Heart left ventricle (tissue), 16 donors: Measurements from ENCODE around the gene TRERF1. TPM values are rescaled to one million over a fixed set of nuclear protein-coding genes. Genes with fewer than 3 reads are reported as not detected.

Source experiments
- ATAC-seq, 4 donors: fragments of 200-7000 bp; cut with Tn5 transposase; one replicate each; pipeline ENCODE4 v1.9.1; 2020 to 2022; ENCODE audit warnings: moderate library complexity in 4 of 4, mild to moderate bottlenecking in 3 of 4, moderate number of reproducible peaks in 1 of 4
- DNase-seq, 5 donors: peaks; one replicate each; pipeline ENCODE4 v3.0.0-alpha.2; 2020
- H3K27ac ChIP-seq, 12 donors: fragments of 200-600 bp; sonication (generic) in 4 of 12; one replicate each; pipeline versions ENCODE4 v1.5.0 to v1.8.0; 2016 to 2022; ENCODE audit warnings: mild to moderate bottlenecking in 2 of 12
- H3K27me3 ChIP-seq, 9 donors: fragments of 200-600 bp; sonication (generic) in 2 of 9; one replicate each; pipeline versions ENCODE4 v1.5.1 to v1.8.0; 2016 to 2022; ENCODE audit warnings: mild to moderate bottlenecking in 3 of 9
- H3K36me3 ChIP-seq, 9 donors: fragments of 200-600 bp; sonication (generic) in 2 of 9; one replicate each; pipeline versions ENCODE4 v1.5.0 to v1.8.0; 2018 to 2022; ENCODE audit warnings: mild to moderate bottlenecking in 2 of 9
- H3K4me1 ChIP-seq, 12 donors: fragments of 200-600 bp; sonication (generic) in 4 of 12; one replicate each; pipeline versions ENCODE4 v1.5.0 to v1.8.0; 2016 to 2022; ENCODE audit warnings: mild to moderate bottlenecking in 3 of 12
- H3K4me3 ChIP-seq, 12 donors: fragments of 200-600 bp; sonication (generic) in 4 of 12; one replicate each; pipeline versions ENCODE4 v1.5.0 to v1.8.0; 2017 to 2022; ENCODE audit warnings: mild to moderate bottlenecking in 9 of 12, moderate library complexity in 4 of 12
- H3K9me3 ChIP-seq, 12 donors: fragments of 200-600 bp; sonication (generic) in 4 of 12; one replicate each; pipeline versions ENCODE4 v1.5.0 to v1.8.0; 2016 to 2022; ENCODE audit warnings: mild to moderate bottlenecking in 1 of 12
- CTCF ChIP-seq, 12 donors: fragments of 200-600 bp; sonication (generic) in 4 of 12; IDR thresholded peaks; one replicate each; pipeline versions ENCODE4 v1.5.0 to v1.8.0; 2018 to 2022; ENCODE audit warnings: antibody characterized with exemption in 12 of 12, mild to moderate bottlenecking in 5 of 12
- POLR2A ChIP-seq, 2 donors: fragments of 450-650 bp; IDR thresholded peaks; one replicate each; pipeline ENCODE4 v1.6.1; 2017; ENCODE audit warnings: antibody characterized with exemption in 2 of 2, mild to moderate bottlenecking in 2 of 2, moderate library complexity in 2 of 2
- WGBS, 4 donors: extraction: QIAGEN DNeasy Blood & Tissue Kit in 2 of 4; methylation state at CpG; one replicate each; pipeline versions ENCODE4 v1.1.5 to v1.1.7; 2013 to 2018; 5-methylcytosine and 5-hydroxymethylcytosine counted together
- intact Hi-C, 10 donors: fragments of 100-400 bp; cut with DNase I; formaldehyde crosslinking; loops; one replicate each; pipeline versions ENCODE4 v1.11.1 to v1.14.2; 2022
- polyA plus RNA-seq, 2 donors: library from polyadenylated mRNA; stranded (reverse); fragments of 200-250 nt; gene quantifications; one replicate each; pipeline ENCODE4 v1.2.3, GENCODE V29; 2013
- total RNA-seq, 9 donors: library from RNA; depleted of rRNA in 2 of 9; stranded (reverse); fragments of >200 nt in 2 of 9; fragmentation: NEBNext Ultra II Directional in 3 of 9; extraction: Animal tissue kit (Norgen Biotek cat#: 25700) in 3 of 9; gene quantifications; one replicate each; pipeline versions ENCODE4 v1.1.0 to v1.2.4, GENCODE V29; 2016 to 2023
- donor health status: ischemic (EF 13 %, LVEDD 7.1; RV severe dilation, severe dysfunction).
- donor health status: healthy with polysubstance abuse.
- donor health status: DM: no; HTN: yes; CAD: no.
- donor health status: DM: no; HTN: no; CAD: no.
- donor health status: ischemic (EF 25% LVEDD 6.9; RV normal size, moderate dysfunction).
- donor health status: ischemic (EF 25% LVEDD 5.7; RV mildly dilated, moderate dysfunction).
- donor health status: healthy.
- donor health status: DM: yes; HTN: yes; CAD: no.
- donor health status: ischemic (EF 35%, LVEDD 5.7; RV mildly dilated, moderate dysfunction).
- donor health status: nonischemic (EF 11% LVEDD 7.7; RV severe dilation, severe dysfunction).
- donor health status: DM: yes; HTN: yes; CAD: no.
- donor health status: PGD.
- donor health status: ischemic (EF 29% LVEDD 5.4; RV normal size, mild dysfunction).
- donor health status: nonischemic (EF 23%, LVEDD 6.1; RV moderate dilation, normal function).

TRERF1 gene
- total and polyA plus RNA-seq, 11 donors, result 0.53 to 4.5 (median 1.5) TPM

GRCh38 chr6:42239333-42239732 is 212.4 kb downstream of the TRERF1 start:
- Histone ChIP-seq H3K27ac (no peak overlapping the region), H3K4me1 (peaks cover 0 to 9% (median 0%) of the 10 kb centered on the region in 12 donors), H3K9me3 (no peaks in the 10 kb centered on the region), H3K27me3 (no peaks in the 10 kb centered on the region), H3K4me3 (no peak overlapping the region), H3K36me3 (peaks cover 0 to 72% (median 25%) of the 10 kb centered on the region in 9 donors)
- 92 to 94% (median 94%) methylated on average over 5 of the region's 5 CpGs for WGBS, 4 donors
- TF ChIP-seq POLR2A (IDR thresholded peaks at IDR 0.05) (no peak), CTCF (IDR thresholded peaks at IDR 0.05) (no peak)
- ATAC-seq (peak in 1 of 4 donors; percentile 9), DNase-seq (no peak)
- intact Hi-C loops, result no loop called here

- no peak overlapping the region for H3K4me3 ChIP-seq
- no peaks in the 10 kb centered on the region for H3K9me3 ChIP-seq
- DNase-seq (no peak), ATAC-seq (no peak)
- no peaks in the 10 kb centered on the region for H3K27me3 ChIP-seq
- TF ChIP-seq POLR2A (IDR thresholded peaks at IDR 0.05), result no peak
- peaks cover 0 to 9% (median 0%) of the 10 kb centered on the region in 12 donors for H3K4me1 ChIP-seq
- no peak overlapping the region for H3K27ac ChIP-seq
- intact Hi-C loops, result no loop called here
- H3K36me3 ChIP-seq, result peaks cover 0 to 69% (median 22%) of the 10 kb centered on the region in 9 donors
- 98 to 100% (median 100%) methylated on average over 1 of the region's 1 CpG for WGBS, 4 donors
Measured at GRCh38 chr6:42237857-42238256, 213.9 kb downstream of the TRERF1 start.

- TF ChIP-seq CTCF (IDR thresholded peaks at IDR 0.05) (no peak), POLR2A (IDR thresholded peaks at IDR 0.05) (no peak)
- H3K27ac ChIP-seq, result peak overlapping the region in 1 of 12 donors; percentile 10
- peaks cover 0 to 69% (median 21%) of the 10 kb centered on the region in 9 donors for H3K36me3 ChIP-seq
- H3K9me3 ChIP-seq, result no peaks in the 10 kb centered on the region
- H3K4me1 ChIP-seq, result peaks cover 0 to 9% (median 0%) of the 10 kb centered on the region in 12 donors
- WGBS, 4 donors, result 79 to 85% (median 83%) methylated on average over 5 of the region's 5 CpGs
- no peak overlapping the region for H3K4me3 ChIP-seq
- ATAC-seq (peak; percentile 51 to 89 (median 67)), DNase-seq (no peak)
- intact Hi-C loops, result no loop called here
- H3K27me3 ChIP-seq, result no peaks in the 10 kb centered on the region
Measured at GRCh38 chr6:42236682-42237473, 214.8 kb downstream of the TRERF1 start.

GRCh38 chr6:42236030-42236429 is 215.7 kb downstream of the TRERF1 start:
- H3K36me3 ChIP-seq, result peaks cover 0 to 63% (median 19%) of the 10 kb centered on the region in 9 donors
- intact Hi-C loops, result no loop called here
- H3K27ac ChIP-seq, result no peak overlapping the region
- H3K4me1 ChIP-seq, result peaks cover 0 to 9% (median 0%) of the 10 kb centered on the region in 12 donors
- DNase-seq (no peak), ATAC-seq (no peak)
- no peaks in the 10 kb centered on the region for H3K27me3 ChIP-seq
- WGBS, 4 donors, result 77 to 89% (median 87%) methylated on average over 9 of the region's 9 CpGs
- no peak for TF ChIP-seq POLR2A (IDR thresholded peaks at IDR 0.05)
- no peak for TF ChIP-seq CTCF (IDR thresholded peaks at IDR 0.05)
- no peaks in the 10 kb centered on the region for H3K9me3 ChIP-seq
- H3K4me3 ChIP-seq, result no peak overlapping the region
